ENCODE results near the gene BCL7A. TPM values are rescaled to one million over a fixed set of nuclear protein-coding genes. Genes with fewer than 3 reads are reported as not detected.

The BCL7A gene
- total RNA-seq, 1 donor from 2014 or later = 41.4 TPM

DNA sequence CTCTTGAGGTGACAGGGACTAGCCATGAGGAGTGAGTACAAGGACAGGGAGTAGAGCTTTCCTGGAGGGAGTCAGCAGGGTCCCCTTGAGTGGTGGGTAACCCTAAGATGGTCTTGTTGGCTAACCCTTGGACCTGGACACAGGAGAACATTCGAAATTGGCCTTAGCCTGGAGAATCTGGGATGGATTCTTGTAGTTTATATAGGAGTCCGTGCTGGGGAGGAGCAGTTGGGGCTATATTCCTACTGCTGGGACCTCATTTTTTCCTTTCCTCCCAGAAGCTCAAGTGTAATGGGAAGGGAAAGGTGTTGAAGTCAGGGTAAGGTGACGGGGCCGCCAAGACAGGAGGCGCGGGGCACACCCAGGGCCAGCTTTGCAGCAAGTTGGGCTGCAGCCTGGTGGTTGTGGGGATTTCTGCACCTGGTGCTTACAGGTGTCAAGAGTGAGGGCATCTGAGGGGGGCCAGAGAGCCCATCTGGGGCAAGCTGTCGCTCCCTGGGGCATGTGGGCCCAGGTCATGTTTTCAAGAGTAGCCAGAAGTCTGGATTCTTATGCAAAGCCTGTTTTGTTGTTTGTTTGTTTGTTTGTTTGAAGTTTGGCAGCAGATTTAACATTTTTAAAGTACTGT lies 5.1 kb downstream of the BCL7A start:
- intact Hi-C loops (cut with micrococcal nuclease) = loop anchor here (5.0 kb wide), 2 partner anchors 35 to 235 kb away; partner anchors contain the start of gene RHOF
- peaks cover 79% of the 10 kb centered on the region for H3K4me1 Mint-ChIP-seq
- ATAC-seq (ENCODE audit: low read depth) = no peak
- peaks cover under 1% of the 10 kb centered on the region for H3K27me3 Mint-ChIP-seq
- H3K36me3 Mint-ChIP-seq (ENCODE audit: low read depth) = peaks cover 11% of the 10 kb centered on the region
- TF ChIP-seq, protein P1, sequence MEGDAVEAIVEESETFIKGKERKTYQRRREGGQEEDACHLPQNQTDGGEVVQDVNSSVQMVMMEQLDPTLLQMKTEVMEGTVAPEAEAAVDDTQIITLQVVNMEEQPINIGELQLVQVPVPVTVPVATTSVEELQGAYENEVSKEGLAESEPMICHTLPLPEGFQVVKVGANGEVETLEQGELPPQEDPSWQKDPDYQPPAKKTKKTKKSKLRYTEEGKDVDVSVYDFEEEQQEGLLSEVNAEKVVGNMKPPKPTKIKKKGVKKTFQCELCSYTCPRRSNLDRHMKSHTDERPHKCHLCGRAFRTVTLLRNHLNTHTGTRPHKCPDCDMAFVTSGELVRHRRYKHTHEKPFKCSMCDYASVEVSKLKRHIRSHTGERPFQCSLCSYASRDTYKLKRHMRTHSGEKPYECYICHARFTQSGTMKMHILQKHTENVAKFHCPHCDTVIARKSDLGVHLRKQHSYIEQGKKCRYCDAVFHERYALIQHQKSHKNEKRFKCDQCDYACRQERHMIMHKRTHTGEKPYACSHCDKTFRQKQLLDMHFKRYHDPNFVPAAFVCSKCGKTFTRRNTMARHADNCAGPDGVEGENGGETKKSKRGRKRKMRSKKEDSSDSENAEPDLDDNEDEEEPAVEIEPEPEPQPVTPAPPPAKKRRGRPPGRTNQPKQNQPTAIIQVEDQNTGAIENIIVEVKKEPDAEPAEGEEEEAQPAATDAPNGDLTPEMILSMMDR (IDR thresholded peaks at IDR 0.05) = no peak
- peak overlapping the region; percentile 68 for H3K27ac Mint-ChIP-seq
- ChIA-PET CTCF (interaction anchor here (0.9 to 4.7 kb wide), 3 partner anchors 21 to 110 kb away, joined by 3 to 42 read pairs (median 4); partner anchors contain the start of gene CFAP251), POLR2A (interaction anchor here (0.6 to 11.7 kb wide), 7 partner anchors 20 to 626 kb away, joined by 3 to 216 read pairs (median 5); partner anchors contain the start of gene MLXIP)
- no peaks in the 10 kb centered on the region for H3K9me3 Mint-ChIP-seq
- peak overlapping the region; percentile 58 for H3K4me3 Mint-ChIP-seq
- DNase-seq = no peak

DNA sequence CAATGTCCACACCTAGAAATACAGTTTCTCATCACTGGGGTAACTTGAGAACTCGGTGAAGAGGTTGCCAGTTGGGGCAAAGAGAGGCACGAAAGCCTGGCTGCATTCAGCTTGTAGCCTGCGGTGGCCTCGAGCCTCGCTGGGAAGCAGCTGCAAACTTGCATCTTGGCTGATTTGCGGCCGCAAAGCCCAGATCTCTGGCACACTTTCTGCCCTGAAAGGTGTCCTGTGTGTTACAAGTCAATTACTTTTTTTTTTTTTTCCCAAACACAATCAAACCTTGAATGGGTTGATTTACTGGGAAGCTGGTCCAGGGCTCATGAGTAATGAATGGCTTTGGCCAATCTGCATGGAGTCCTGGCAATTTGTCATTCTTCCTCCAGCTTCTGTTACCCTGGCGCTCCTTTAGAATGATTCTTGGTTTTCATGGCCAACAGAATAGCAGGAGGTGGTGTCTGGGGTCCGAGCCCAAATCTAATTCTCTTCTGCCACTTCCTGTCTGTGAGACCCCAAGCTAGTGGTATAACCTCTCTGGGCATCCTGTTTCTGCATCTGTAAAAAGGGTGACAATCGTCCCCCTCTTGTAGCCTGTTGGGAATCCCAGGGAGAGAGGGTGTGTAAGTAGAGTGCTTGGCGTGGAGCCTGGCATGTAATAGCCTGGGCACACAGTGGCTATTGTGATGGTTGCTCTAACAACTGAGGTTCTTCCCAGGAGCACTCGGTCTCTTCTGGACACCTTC lies 6.7 kb downstream of the BCL7A start:
- ChIA-PET CTCF (interaction anchor here (0.5 to 4.7 kb wide), 7 partner anchors 9 to 111 kb away, joined by 3 to 42 read pairs (median 4); partner anchors contain the start of gene CFAP251), POLR2A (interaction anchor here (0.7 to 11.7 kb wide), 6 partner anchors 21 to 1737 kb away, joined by 3 to 216 read pairs (median 6); partner anchors contain the start of gene CFAP251)
- Mint-ChIP-seq H3K4me1 (peaks cover 84% of the 10 kb centered on the region), H3K27me3 (no peaks in the 10 kb centered on the region), H3K9me3 (no peaks in the 10 kb centered on the region), H3K4me3 (peak overlapping the region; percentile 69), H3K36me3 (ENCODE audit: low read depth) (peaks cover 8% of the 10 kb centered on the region), H3K27ac (peak overlapping the region; percentile 81)
- TF ChIP-seq, protein P1 (IDR thresholded peaks at IDR 0.05) = no peak
- DNase-seq (no peak), ATAC-seq (ENCODE audit: low read depth) (no peak)
- intact Hi-C loops (cut with micrococcal nuclease) = loop anchor here (5.0 kb wide), 2 partner anchors 36 to 236 kb away; partner anchors contain the start of gene RHOF

DNA sequence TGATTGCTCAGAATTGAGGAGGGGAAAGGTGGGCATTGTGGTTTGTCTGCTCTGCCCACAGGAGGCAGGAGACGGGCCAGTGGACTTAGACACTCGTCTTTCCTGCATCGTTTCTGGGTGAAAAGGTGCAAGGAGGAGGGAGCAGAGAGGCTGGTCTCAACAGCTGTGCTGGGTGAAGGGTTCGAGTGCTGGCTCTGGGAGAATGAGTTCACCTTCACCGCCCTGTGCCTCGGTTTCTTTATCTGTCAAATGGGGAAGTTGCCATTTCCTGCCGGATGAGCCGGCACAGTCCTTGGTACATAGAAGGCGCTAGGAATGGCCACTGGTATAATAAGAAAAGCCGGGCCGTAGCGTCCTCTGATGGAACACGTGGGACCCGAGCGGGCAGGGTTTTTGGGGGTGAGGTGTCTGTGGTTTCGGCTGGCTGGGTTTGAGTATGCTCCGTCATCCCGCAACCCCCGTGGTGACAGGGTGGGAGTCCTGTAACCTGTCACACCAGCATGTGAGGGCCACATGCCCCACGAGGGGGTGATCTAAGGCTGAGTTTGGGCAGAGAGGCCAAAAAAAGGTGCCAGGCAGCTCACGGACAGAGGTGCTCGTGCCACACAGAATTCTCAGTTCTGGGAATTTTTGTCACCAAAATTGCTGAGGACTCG lies 7.3 kb downstream of the BCL7A start:
- Mint-ChIP-seq H3K4me1 (peaks cover 84% of the 10 kb centered on the region), H3K27ac (peak overlapping the region; percentile 81), H3K4me3 (peak overlapping the region; percentile 69), H3K9me3 (no peaks in the 10 kb centered on the region), H3K36me3 (ENCODE audit: low read depth) (peaks cover 13% of the 10 kb centered on the region), H3K27me3 (no peaks in the 10 kb centered on the region)
- ChIA-PET POLR2A (interaction anchor here (7.6 to 11.7 kb wide), 2 partner anchors 22 to 38 kb away, joined by 86 to 216 read pairs; no protein-coding TSS in a partner anchor), CTCF (interaction anchor here (0.7 to 4.7 kb wide), 5 partner anchors 23 to 325 kb away, joined by 3 to 42 read pairs (median 4); partner anchors contain the start of gene CFAP251)
- ATAC-seq (ENCODE audit: low read depth) (peak; percentile 49), DNase-seq (no peak)
- TF ChIP-seq, protein P1 (IDR thresholded peaks at IDR 0.05) = no peak
- intact Hi-C loops (cut with micrococcal nuclease) = loop anchor here (5.0 kb wide), 2 partner anchors 37 to 237 kb away; partner anchors contain the start of gene RHOF

DNA sequence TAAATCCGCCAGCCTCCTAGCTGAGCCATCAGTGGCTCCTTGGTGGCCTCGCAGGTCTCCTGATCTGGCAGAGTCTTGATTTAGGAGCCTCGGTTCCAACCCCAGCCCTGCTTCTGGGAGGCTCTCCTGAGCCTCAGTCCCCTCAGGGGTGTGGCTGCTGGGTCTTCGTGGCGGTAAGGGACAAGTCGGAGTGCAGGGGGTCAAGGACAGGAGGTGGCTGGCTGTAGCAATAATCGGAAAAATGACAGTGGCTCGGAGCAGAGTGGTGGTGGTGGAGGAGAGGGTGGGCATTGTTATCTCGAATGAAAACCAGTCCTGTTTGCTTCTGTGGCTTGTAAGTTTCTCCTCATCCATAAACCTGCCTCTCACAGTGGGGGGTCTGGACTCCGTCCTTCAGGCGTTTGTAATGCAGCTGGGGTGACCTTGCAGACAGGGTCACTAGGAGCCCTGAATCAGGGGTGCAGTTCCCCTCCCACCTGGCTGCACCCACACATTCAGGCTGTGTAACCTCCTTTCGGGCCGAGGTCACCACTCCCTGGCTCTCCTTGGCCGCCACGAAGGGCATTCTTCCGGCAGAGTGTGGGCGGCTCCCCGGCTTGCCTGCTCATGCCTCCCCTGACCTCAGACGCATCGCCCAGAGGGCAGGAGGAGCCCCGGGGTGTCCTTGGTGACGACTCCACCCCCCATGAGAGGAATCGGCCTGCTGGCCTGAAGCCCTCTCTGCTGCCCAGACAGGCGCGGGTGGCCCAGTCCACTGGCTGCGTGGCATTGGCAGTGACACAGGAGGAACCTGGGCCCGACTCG lies 8.1 kb downstream of the BCL7A start:
- TF ChIP-seq, protein P1 (IDR thresholded peaks at IDR 0.05) = no peak
- H3K4me3 Mint-ChIP-seq = peak overlapping the region; percentile 53
- H3K4me1 Mint-ChIP-seq = peaks cover 76% of the 10 kb centered on the region
- CTCF ChIA-PET = interaction anchor here (0.6 to 4.7 kb wide), 5 partner anchors 11 to 324 kb away, joined by 3 to 42 read pairs (median 4); partner anchors contain the start of gene CFAP251
- H3K36me3 Mint-ChIP-seq (ENCODE audit: low read depth) = peaks cover 15% of the 10 kb centered on the region
- ATAC-seq (ENCODE audit: low read depth) (no peak), DNase-seq (no peak)
- H3K27ac Mint-ChIP-seq = peak overlapping the region; percentile 81
- POLR2A ChIA-PET = interaction anchor here (0.6 to 11.7 kb wide), 5 partner anchors 23 to 112 kb away, joined by 3 to 216 read pairs (median 4); partner anchors contain the start of gene CFAP251
- no peaks in the 10 kb centered on the region for H3K27me3 Mint-ChIP-seq
- intact Hi-C loops (cut with micrococcal nuclease) = loop anchor here (2.0 to 5.0 kb wide), 3 partner anchors 38 to 238 kb away; partner anchors contain the start of gene RHOF
- H3K9me3 Mint-ChIP-seq = no peaks in the 10 kb centered on the region

Measured in activated B cell treated with CpG ODN at 0.5 μM for 24 hours (primary cell).